GM12878 (cell line): Measurements from ENCODE around the gene GALNT11. TPM values are rescaled to one million over a fixed set of nuclear protein-coding genes. Genes with fewer than 3 reads are reported as not detected.

ENCODE experiments used
- ASH2L ChIP-seq: fragments of 300-600, 200-600 bp; sonication (generic); IDR thresholded peaks from 2 replicates; pipeline ENCODE4 v1.6.1; 2017; ENCODE audit warnings: low read depth, mild to moderate bottlenecking, borderline replicate concordance
- BACH1 ChIP-seq: fragments of 450-650 bp; IDR thresholded peaks from 2 replicates; pipeline ENCODE4 v1.6.1; 2017; ENCODE audit warnings: mild to moderate bottlenecking, borderline replicate concordance
- CHD2 ChIP-seq: IDR thresholded peaks from 2 replicates; pipeline ENCODE4 v1.6.1; 2011; ENCODE audit warnings: low read depth, low read length, improper control_type of control experiment, borderline replicate concordance
- HDAC6 ChIP-seq: fragments of 200-600 bp; sonication (generic); IDR thresholded peaks from one replicate; pipeline ENCODE4 v1.8.0; 2017; ENCODE audit warnings: antibody characterized with exemption; ENCODE audit not compliant: unreplicated experiment
- IKZF1 ChIP-seq: fragments of 450-650 bp; conservative IDR thresholded peaks from 2 replicates; pipeline ENCODE4 v1.6.1; 2017; ENCODE audit warnings: antibody characterized with exemption, mild to moderate bottlenecking
- NFIC ChIP-seq: IDR thresholded peaks from 2 replicates; pipeline ENCODE4 v1.6.1; 2012; ENCODE audit warnings: low read depth, mild to moderate bottlenecking, inconsistent platforms, low read length, moderate library complexity
- POLR2AphosphoS5 ChIP-seq: IDR thresholded peaks from 2 replicates; pipeline ENCODE4 v1.6.1; 2011; ENCODE audit warnings: mild to moderate bottlenecking, low read length, inconsistent platforms
- RBBP5 ChIP-seq: fragments of 200-600 bp; sonication (generic); conservative IDR thresholded peaks from 2 replicates; pipeline ENCODE4 v1.6.1; 2016
- SRF ChIP-seq, 2 experiments: IDR thresholded peaks; 2 replicates each; pipeline ENCODE4 v1.6.1; 2011; ENCODE audit warnings: low read depth in 2 of 2, low read length in 2 of 2, mild to moderate bottlenecking in 1 of 2, moderate library complexity in 1 of 2
- STAT3 ChIP-seq: IDR thresholded peaks from 2 replicates; pipeline ENCODE4 v1.6.1; 2011; ENCODE audit warnings: low read depth, low read length, improper control_type of control experiment
- TAF1 ChIP-seq: IDR thresholded peaks from 2 replicates; pipeline ENCODE4 v1.6.1; 2011; ENCODE audit warnings: mild to moderate bottlenecking, low read depth, low read length, borderline replicate concordance
- ZBED1 ChIP-seq: IDR thresholded peaks from 2 replicates; pipeline ENCODE4 v1.6.1; 2016; ENCODE audit warnings: borderline replicate concordance
- polyA plus RNA-seq, 11 experiments: library from polyadenylated mRNA; depleted of rRNA in 4 of 11; unstranded in 6 of 11; stranded (reverse) in 5 of 11; fragments of >200 nt; fragmentation: Nextera tagmentation in 4 of 11; fragmentation: Illumina TruSeq in 1 of 11; extraction: Ambion mirVana in 4 of 11; extraction: Trizol in 1 of 11; gene quantifications; 1 replicate in 1 of 11; 2 replicates in 10 of 11; pipeline versions ENCODE4 v1.2.1 to v1.2.3, GENCODE V29; 2011 to 2016; ENCODE audit warnings: inconsistent platforms in 2 of 11, missing spikeins in 2 of 11, low read depth in 1 of 11
- total RNA-seq, 4 experiments: library from RNA; depleted of rRNA in 3 of 4; stranded (reverse); fragments of >200 nt in 3 of 4; fragmentation: Illumina TruSeq in 1 of 4; extraction: Trizol in 1 of 4; gene quantifications; 2 replicates each; pipeline versions ENCODE4 v1.2.1 to v1.2.3, GENCODE V29; 2013 to 2021
- TF ChIP-seq, protein P1 (sequence below): fragments of 450-650 bp; IDR thresholded peaks from 2 replicates; pipeline ENCODE4 v1.6.1; 2016; ENCODE audit warnings: mild to moderate bottlenecking
- TF ChIP-seq, protein P2 (sequence below): fragments of 450-650 bp; IDR thresholded peaks from 2 replicates; pipeline ENCODE4 v1.6.1; 2016; ENCODE audit warnings: mild to moderate bottlenecking
- TF ChIP-seq, protein P3 (sequence below): fragments of 450-650 bp; formaldehyde crosslinking; IDR thresholded peaks from 2 replicates; pipeline ENCODE4 v1.4.0; 2022; ENCODE audit warnings: mild to moderate bottlenecking, moderate library complexity
- TF ChIP-seq, protein P4 (sequence below): fragments of 450-650 bp; IDR thresholded peaks from 2 replicates; pipeline ENCODE4 v1.6.1; 2017; ENCODE audit warnings: mild to moderate bottlenecking
- TF ChIP-seq, protein P5 (sequence below): IDR thresholded peaks from 2 replicates; pipeline ENCODE4 v1.6.1; 2011; ENCODE audit warnings: borderline replicate concordance, low read depth, mild to moderate bottlenecking, moderate library complexity, mixed read lengths, low read length; ENCODE audit not compliant: insufficient read depth; ENCODE audit errors: extremely low read length
- TF ChIP-seq, protein P6 (sequence below): IDR thresholded peaks from 2 replicates; pipeline ENCODE4 v1.6.1; 2012; ENCODE audit warnings: low read depth, low read length, improper control_type of control experiment

GALNT11 gene
- total and polyA plus RNA-seq, 10 of the 15 experiments (the other 5 are each of a cell fraction or from before 2014, with no cell fraction given): 2.0 to 9.5 (median 6.4) TPM

DNA sequence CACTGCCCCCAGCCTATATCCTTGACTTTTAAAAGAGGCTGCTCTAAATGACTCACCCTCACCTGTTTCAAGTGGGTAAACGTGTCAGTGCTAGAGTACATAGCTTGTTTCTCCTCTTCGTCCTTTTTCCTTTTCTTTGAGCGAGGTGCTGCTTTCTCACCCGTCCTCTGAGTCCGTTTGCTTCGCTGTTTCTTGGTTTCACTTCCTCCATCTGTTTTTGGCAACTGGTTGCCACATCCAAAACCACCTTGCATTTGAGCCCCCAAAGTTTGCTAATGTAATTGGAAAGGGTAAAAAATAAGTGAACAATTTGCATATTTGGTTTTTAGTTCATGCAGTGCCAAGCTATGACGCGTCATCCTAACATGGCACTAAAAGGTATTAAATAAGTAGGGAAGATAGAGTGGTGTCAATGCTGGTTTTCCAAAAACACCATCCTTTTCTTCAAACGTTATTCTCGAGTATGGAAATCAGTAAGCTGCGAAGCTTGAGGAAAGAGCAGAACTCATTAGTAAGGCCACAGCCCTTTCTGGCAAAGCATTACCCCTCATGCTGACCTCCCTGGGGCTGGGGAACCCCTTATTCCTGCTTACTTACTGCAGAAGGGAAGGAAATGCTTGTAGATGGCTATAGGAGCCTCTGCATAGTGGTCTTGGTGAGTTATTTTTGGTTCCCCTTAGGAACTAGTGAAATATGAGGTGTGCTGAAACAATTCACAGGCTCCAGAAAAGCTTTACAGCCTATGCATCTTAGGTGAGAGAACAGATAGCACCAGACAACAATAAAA is 133.5 kb downstream of the GALNT11 start (continued):
- TF ChIP-seq, protein P1, sequence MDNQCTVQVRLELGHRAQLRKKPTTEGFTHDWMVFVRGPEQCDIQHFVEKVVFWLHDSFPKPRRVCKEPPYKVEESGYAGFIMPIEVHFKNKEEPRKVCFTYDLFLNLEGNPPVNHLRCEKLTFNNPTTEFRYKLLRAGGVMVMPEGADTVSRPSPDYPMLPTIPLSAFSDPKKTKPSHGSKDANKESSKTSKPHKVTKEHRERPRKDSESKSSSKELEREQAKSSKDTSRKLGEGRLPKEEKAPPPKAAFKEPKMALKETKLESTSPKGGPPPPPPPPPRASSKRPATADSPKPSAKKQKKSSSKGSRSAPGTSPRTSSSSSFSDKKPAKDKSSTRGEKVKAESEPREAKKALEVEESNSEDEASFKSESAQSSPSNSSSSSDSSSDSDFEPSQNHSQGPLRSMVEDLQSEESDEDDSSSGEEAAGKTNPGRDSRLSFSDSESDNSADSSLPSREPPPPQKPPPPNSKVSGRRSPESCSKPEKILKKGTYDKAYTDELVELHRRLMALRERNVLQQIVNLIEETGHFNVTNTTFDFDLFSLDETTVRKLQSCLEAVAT: peak; percentile 90
- 0 out of 2 replicates have a peak, but pooled peaks have one; percentile 31 for TF ChIP-seq ASH2L
- 0 out of 4 replicates have a peak, but pooled peaks of 1 of the 2 experiments have one; percentile 37 for TF ChIP-seq SRF (IDR thresholded peaks at IDR 0.05; ENCODE audit: low read depth in 2 of 2, low read length in 2 of 2)
- no peak for TF ChIP-seq POLR2AphosphoS5
- peak; percentile 74; the same call in 1 of the 2 replicates for TF ChIP-seq BACH1
- TF ChIP-seq CHD2: peak; percentile 77
- TF ChIP-seq, protein P2, sequence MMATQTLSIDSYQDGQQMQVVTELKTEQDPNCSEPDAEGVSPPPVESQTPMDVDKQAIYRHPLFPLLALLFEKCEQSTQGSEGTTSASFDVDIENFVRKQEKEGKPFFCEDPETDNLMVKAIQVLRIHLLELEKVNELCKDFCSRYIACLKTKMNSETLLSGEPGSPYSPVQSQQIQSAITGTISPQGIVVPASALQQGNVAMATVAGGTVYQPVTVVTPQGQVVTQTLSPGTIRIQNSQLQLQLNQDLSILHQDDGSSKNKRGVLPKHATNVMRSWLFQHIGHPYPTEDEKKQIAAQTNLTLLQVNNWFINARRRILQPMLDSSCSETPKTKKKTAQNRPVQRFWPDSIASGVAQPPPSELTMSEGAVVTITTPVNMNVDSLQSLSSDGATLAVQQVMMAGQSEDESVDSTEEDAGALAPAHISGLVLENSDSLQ: no peak; the same call in 1 of the 2 replicates
- no peak for TF ChIP-seq RBBP5
- peak; percentile 97 for TF ChIP-seq IKZF1
- TF ChIP-seq NFIC: peak; percentile 90
- no peak for TF ChIP-seq STAT3
- TF ChIP-seq, protein P3, sequence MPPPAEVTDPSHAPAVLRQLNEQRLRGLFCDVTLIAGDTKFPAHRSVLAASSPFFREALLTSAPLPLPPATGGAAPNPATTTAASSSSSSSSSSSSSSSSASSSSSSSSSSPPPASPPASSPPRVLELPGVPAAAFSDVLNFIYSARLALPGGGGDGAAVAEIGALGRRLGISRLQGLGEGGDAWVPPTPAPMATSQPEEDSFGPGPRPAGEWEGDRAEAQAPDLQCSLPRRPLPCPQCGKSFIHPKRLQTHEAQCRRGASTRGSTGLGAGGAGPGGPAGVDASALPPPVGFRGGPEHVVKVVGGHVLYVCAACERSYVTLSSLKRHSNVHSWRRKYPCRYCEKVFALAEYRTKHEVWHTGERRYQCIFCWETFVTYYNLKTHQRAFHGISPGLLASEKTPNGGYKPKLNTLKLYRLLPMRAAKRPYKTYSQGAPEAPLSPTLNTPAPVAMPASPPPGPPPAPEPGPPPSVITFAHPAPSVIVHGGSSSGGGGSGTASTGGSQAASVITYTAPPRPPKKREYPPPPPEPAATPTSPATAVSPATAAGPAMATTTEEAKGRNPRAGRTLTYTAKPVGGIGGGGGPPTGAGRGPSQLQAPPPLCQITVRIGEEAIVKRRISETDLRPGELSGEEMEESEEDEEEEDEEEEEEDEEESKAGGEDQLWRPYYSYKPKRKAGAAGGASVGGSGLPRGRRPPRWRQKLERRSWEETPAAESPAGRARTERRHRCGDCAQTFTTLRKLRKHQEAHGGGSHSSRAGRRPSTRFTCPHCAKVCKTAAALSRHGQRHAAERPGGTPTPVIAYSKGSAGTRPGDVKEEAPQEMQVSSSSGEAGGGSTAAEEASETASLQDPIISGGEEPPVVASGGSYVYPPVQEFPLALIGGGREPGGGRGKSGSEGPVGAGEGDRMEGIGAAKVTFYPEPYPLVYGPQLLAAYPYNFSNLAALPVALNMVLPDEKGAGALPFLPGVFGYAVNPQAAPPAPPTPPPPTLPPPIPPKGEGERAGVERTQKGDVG (CRISPR knock-in tag): no peak
- no peak; the same call in 1 of the 2 replicates for TF ChIP-seq TAF1
- TF ChIP-seq, protein P4, sequence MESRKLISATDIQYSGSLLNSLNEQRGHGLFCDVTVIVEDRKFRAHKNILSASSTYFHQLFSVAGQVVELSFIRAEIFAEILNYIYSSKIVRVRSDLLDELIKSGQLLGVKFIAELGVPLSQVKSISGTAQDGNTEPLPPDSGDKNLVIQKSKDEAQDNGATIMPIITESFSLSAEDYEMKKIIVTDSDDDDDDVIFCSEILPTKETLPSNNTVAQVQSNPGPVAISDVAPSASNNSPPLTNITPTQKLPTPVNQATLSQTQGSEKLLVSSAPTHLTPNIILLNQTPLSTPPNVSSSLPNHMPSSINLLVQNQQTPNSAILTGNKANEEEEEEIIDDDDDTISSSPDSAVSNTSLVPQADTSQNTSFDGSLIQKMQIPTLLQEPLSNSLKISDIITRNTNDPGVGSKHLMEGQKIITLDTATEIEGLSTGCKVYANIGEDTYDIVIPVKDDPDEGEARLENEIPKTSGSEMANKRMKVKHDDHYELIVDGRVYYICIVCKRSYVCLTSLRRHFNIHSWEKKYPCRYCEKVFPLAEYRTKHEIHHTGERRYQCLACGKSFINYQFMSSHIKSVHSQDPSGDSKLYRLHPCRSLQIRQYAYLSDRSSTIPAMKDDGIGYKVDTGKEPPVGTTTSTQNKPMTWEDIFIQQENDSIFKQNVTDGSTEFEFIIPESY: no peak
- TF ChIP-seq, protein P5, sequence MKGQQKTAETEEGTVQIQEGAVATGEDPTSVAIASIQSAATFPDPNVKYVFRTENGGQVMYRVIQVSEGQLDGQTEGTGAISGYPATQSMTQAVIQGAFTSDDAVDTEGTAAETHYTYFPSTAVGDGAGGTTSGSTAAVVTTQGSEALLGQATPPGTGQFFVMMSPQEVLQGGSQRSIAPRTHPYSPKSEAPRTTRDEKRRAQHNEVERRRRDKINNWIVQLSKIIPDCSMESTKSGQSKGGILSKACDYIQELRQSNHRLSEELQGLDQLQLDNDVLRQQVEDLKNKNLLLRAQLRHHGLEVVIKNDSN: no peak
- 0 out of 2 replicates have a peak, but pooled peaks have one; percentile 25 for TF ChIP-seq ZBED1
- TF ChIP-seq, protein P6, sequence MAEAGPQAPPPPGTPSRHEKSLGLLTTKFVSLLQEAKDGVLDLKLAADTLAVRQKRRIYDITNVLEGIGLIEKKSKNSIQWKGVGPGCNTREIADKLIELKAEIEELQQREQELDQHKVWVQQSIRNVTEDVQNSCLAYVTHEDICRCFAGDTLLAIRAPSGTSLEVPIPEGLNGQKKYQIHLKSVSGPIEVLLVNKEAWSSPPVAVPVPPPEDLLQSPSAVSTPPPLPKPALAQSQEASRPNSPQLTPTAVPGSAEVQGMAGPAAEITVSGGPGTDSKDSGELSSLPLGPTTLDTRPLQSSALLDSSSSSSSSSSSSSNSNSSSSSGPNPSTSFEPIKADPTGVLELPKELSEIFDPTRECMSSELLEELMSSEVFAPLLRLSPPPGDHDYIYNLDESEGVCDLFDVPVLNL: no peak
- no peak for TF ChIP-seq HDAC6
